HG03378 (cell line): Measurements from ENCODE around the gene MRPL50.

ENCODE experiments used
- ATAC-seq: cut with Tn5 transposase; IDR thresholded peaks from one replicate; pipeline ENCODE4 v1.9.1; 2021; ENCODE audit warnings: mild to moderate bottlenecking, moderate library complexity; ENCODE audit not compliant: unreplicated experiment

MRPL50 gene

DNA sequence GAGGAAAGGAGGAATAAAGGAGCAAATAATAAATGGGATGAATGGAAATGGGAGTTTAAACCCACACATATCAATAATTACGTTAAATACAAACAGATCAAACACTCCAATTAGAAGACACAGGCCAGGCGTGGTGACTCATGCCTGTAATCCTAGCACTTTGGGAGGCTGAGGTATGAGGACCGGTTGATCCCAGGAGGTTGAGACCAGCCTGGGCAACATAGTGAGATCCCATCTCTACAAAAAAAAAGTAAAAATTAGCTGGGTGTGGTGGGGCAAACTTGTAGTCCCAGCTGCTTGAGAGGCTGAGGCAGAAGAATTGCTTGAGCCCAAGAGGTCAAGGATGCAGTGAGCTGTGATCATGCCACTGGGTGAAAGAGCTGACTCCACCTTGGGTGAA is 17.3 kb downstream of the MRPL50 start:
- ATAC-seq, result no peak

GRCh38 chr9:101380295-101380694 is 18.1 kb downstream of the MRPL50 start:
- ATAC-seq, result no peak

GRCh38 chr9:101376111-101376848 is 22.1 kb downstream of the MRPL50 start:
- no peak for ATAC-seq

- ATAC-seq, result no peak
These were observed 22.9 kb downstream of the MRPL50 start for GRCh38 chr9:101375546-101375945.

DNA sequence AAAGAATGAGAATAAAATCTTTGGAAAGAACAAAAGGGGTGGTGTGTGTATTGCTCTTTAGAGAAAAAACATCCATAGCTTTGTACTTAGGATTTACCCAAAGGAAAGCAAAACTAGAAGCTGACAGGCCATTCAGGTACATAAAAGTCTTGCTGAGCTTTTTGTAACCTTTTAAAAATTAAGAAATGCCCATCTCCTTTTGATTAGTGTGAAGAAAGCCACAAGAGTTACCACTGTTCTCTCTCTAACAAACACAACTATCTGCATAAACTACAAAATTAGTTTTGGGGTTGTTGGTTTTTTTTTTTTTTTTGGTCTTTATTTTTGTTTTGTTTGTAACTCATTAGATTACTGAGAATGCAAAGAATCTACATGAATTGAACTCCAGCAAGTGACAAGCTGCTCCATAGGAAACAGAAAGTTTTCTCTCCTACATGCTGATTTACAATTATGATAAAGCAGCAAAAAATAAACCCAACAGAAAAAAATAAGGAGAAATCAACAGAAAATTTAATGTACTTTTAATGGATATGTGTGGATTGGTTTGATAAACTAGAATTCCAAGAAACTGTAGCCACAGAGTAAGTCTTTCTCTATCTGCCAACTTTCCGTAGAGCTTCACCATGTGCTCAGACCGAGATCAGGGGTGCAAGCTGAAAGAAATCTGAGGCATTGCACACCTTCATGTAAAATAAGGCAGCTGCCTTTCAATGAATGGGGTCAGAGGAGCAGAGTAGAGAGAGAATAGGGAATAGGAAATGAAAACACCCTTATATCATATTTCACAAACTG is 25.9 kb downstream of the MRPL50 start:
- ATAC-seq, result no peak

DNA sequence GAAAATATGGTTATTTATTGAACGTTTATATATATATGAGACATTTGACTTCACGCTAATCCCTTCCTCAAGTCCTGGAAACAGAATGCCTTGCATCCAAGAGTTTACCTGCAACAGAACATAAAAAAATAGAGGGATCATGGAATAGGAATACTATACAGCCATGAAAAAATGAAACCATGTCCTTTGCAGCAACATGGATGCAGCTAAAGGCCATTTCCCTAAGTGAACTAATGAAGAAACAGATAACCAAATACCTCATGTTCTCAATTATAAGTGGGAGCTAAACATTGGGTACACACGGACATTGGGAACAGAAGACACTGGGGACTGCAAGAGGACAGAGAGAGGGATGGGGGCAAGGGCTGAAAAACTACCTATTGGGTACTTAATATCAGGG is 26.6 kb downstream of the MRPL50 start:
- ATAC-seq, result no peak

DNA sequence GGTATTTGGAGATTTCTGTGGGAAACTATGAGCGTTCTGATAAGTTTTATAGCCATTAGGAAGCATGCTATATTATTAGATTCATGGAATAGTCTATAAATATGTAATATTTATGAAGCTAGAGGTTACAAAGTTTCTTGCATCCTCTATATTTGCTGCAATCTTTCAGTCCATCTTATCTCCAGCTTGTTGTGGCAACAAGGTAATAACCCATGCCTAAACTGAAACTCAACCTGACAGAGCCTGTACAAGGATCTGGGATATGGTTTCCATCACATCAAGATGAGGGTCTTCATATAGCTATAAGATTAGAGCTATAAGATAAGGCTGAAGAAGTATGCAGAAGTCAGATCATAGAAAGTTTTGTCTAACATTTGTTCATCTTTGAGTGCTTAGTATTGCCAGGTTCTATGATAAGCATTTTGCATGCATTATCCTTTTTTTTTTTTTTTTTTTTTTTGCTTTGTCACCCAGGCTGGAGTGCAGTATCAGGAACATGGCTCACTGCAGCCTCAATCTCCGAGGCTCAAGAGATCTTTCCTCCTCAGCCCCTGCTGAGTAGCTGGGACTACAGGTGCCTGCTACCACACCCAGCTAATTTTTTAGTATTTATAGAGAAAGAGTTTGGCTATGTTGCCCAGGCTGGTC is 28.4 kb downstream of the MRPL50 start:
- ATAC-seq, result no peak

DNA sequence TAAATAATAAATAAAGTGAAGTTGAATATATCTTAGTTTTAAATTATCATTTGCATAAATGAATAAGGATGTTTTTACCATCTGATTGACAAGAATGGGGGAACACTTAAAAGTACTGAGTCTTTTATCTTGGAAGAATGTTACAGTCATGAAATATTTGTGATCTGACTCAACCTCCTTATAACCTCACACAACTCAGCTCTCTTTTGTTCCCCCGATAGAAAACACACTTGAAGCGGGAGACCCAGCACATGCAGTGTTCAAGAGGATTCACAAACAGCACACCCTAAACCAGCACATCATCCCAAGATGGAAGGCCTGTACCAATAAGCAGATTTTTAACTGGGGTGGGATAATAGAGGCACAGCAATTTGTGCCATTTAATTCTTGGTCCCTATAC is 29.1 kb downstream of the MRPL50 start:
- no peak for ATAC-seq

GRCh38 chr9:101367323-101367722 is 31.1 kb downstream of the MRPL50 start:
- ATAC-seq, result no peak

DNA sequence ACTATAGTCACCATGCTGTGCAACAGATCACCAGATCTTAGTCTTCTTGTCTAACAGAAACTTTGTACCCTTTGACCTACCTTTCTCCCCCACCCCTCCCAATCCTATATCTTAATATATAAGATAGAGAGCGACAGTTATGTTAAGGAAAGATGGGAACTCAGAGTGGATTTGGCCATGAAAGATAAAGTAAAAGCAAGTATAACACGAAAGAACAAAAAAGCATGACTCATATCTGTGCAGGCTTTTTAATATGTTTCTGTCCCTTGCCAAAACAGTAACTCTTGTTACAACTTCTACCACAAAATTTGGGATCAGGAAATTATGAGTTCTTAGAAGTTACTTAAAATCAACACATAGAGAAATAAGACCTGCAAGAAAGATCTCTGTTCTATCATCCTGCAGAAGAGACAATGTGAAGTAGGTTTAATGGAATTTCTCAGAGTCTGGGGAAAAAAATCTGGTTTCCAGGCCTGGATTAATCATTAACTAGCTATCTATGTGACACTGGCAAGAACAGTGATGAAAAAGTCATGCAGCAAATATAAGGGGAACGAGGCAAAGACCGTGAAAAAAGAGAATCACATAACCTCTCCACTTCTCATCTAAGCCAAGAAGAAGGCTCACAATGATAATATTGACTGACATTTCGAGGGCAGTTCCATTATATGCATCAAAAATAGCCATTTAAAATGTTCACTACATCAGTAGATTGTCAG is 32.2 kb downstream of the MRPL50 start:
- ATAC-seq, result no peak

- ATAC-seq, result no peak
These were observed 33.2 kb downstream of the MRPL50 start for GRCh38 chr9:101365181-101365580.

DNA sequence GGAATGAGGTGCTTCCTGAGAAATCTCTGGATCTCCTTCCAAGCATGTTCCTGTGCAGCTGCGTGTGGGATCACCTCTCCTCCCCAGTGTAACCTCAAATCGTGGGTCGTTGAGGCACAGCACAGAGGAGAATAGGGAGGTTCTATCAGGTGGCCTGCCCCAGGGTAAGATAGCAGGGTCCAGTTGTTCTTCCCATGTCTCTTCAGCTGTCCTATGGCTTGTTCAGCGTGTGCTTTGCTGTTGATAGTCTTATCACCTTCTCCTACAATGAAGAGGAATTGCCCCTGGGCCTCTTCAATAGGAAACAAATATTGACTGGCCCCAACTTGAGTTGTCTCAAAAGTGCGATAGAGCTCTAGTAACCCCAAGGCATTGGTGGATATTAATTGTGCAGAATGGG is 36.0 kb downstream of the MRPL50 start:
- no peak for ATAC-seq

- ATAC-seq, result no peak
These were observed 37.8 kb downstream of the MRPL50 start for GRCh38 chr9:101360647-101361046.

GRCh38 chr9:101359679-101360078 is 38.7 kb downstream of the MRPL50 start:
- ATAC-seq, result no peak

GRCh38 chr9:101356619-101357018 is 41.8 kb downstream of the MRPL50 start:
- no peak for ATAC-seq

GRCh38 chr9:101354765-101355708 is 43.4 kb downstream of the MRPL50 start:
- ATAC-seq, result no peak

DNA sequence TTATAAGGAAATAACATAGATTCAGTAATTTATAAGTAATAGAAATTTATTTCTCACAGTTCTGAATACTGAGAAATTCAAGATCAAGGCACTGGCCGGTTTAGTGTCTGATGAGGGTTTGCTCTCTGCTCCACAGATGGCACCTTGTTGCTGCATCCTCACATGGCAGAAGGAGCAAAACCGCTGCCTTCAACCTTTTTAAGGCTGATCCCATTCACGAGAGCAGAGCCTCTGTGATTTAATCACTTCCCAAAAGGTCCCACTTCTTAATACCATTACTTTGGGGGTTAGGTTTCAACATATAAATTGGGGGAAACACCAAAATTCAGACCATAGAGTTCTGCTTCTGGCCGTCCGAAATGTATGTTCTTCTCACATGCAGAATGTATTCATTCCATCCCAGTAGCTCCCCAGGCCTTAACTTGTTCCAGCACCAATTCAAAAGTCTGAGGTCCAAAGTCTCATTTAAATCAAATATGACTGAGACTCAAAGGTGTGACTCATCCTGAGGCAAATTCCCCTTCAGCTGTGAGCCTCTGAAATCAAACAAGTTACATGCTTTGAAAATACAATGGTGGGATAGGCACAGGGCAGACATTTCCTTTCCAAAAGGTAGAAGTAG is 44.2 kb downstream of the MRPL50 start:
- ATAC-seq, result no peak

- ATAC-seq, result no peak
These were observed 44.7 kb downstream of the MRPL50 start for GRCh38 chr9:101353683-101354082.

GRCh38 chr9:101352892-101353463 is 45.4 kb downstream of the MRPL50 start:
- no peak for ATAC-seq
